HL-60 (cell line): ENCODE data around the gene ABCC11.

Experiments used
- DNase-seq, 2 experiments: peaks; one replicate each; pipeline ENCODE4 v3.0.0-alpha.2; 2010 to 2020; ENCODE audit warnings: low read depth in 1 of 2, low spot score in 1 of 2
- H3K27ac ChIP-seq: fragments of 250-450 bp; sonication (Bioruptor Pico); replicated peaks from 2 replicates; pipeline ENCODE4 v1.5.1; 2020; ENCODE audit warnings: mild to moderate bottlenecking, moderate library complexity
- H3K27me3 ChIP-seq: fragments of 250-450 bp; sonication (Bioruptor Pico); 2 replicates; pipeline ENCODE4 v1.5.1; 2021; ENCODE audit warnings: mild to moderate bottlenecking, moderate library complexity; ENCODE audit not compliant: insufficient read depth, poor library complexity, severe bottlenecking
- H3K4me3 ChIP-seq: replicated peaks from 2 replicates; pipeline ENCODE4 v1.5.1; 2011; ENCODE audit warnings: mild to moderate bottlenecking, control low read depth, low read length; ENCODE audit not compliant: insufficient read depth
- CTCF ChIP-seq: IDR thresholded peaks from one replicate; pipeline ENCODE4 v1.5.1; 2011; ENCODE audit warnings: low read length, control low read depth, inconsistent platforms; ENCODE audit not compliant: insufficient read depth
- GABPA ChIP-seq: IDR thresholded peaks from 2 replicates; pipeline ENCODE4 v1.6.1; 2012; ENCODE audit warnings: low read depth
- POLR2AphosphoS5 ChIP-seq: IDR thresholded peaks from 2 replicates; pipeline ENCODE4 v1.6.1; 2012; ENCODE audit warnings: low read depth
- REST ChIP-seq: IDR thresholded peaks from 2 replicates; pipeline ENCODE4 v1.6.1; 2012; ENCODE audit warnings: low read depth; ENCODE audit not compliant: insufficient replicate concordance
- SPI1 ChIP-seq: IDR thresholded peaks from 2 replicates; pipeline ENCODE4 v1.6.1; 2012; ENCODE audit warnings: low read depth, mild to moderate bottlenecking, borderline replicate concordance

The ABCC11 gene

DNA sequence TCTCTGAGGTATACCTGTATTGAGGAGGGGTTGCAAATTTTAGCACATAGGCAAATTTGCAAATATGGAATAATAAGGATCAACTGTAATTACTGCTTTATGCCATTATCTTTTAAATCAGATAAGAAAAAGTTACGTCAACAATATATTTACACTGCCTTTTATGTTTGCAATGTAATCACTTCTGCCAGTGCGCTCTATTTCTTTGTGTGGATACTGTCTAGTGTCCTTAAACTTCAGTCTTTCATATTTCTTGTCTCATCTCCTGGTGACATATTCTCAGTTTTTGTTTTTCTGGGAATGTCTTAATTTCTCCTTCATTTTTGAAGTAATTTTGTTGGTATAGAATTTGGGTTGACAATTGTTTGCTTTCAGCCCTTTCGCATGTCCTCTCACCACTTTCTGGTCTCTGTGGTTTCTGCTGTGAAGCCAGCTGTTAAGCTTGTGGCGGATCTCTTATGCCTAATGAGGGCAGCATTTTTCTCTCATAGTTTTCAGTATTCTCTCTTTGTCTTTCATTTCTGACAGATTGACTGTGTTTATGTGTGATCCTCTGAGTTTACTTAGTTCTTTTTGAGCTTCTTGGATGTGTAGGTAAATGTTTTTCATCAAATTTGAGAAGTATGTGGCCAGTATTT, 37.6 kb upstream of the ABCC11 start:
- H3K4me3 ChIP-seq, result no peak overlapping the region
- DNase-seq, result peak in 1 of 2 experiments; percentile 8
- TF ChIP-seq POLR2AphosphoS5 (no peak), GABPA (no peak), SPI1 (no peak), REST (no peak), CTCF (no peak)
- H3K27me3 ChIP-seq, result no peaks in the 10 kb centered on the region
- no peak overlapping the region for H3K27ac ChIP-seq

- no peak for DNase-seq
- TF ChIP-seq POLR2AphosphoS5 (no peak), REST (no peak)
- Histone ChIP-seq H3K4me3 (no peak overlapping the region), H3K27me3 (no peaks in the 10 kb centered on the region), H3K27ac (no peak overlapping the region)
Observed at GRCh38 chr16:48282636-48283263, 35.4 kb upstream of the ABCC11 start.

GRCh38 chr16:48280546-48280945, 33.2 kb upstream of the ABCC11 start:
- DNase-seq, result peak in 1 of 2 experiments; percentile 19
- no peaks in the 10 kb centered on the region for H3K27me3 ChIP-seq
- TF ChIP-seq CTCF (no peak), SPI1 (0 out of 2 replicates have a peak, but pooled peaks have one; percentile 9)
- H3K4me3 ChIP-seq, result no peak overlapping the region
- H3K27ac ChIP-seq, result no peak overlapping the region

DNA sequence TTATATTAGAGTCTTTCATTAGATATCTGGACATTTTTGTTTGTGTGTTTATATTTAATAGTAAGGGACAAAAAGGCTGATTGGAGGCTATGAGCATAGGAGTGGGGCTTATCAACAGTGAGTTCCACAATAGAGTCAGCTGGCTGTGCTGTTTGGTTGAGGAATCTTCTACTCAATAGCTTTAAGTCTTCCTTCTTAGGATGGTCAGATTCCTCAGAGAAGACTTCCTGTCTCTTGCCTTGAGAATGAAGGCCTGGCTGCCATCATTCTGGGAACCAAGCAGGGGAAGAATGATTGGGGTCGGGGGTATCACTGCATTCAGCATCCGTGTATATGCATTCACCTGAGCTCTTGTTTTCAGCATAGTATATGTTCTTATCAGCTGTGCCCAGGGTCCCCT, 31.9 kb upstream of the ABCC11 start:
- no peak overlapping the region for H3K4me3 ChIP-seq
- TF ChIP-seq CTCF (no peak), REST (no peak), POLR2AphosphoS5 (no peak), GABPA (no peak), SPI1 (no peak)
- no peak overlapping the region for H3K27ac ChIP-seq
- H3K27me3 ChIP-seq, result no peaks in the 10 kb centered on the region
- DNase-seq, result no peak
